CD4-positive, alpha-beta T cell treated with Interleukin-4 for 1 hour (primary cell): ENCODE measurements around the gene CRK.
"Not testable (repeated sequence)": the region's sequence is repeated elsewhere in the genome, so short reads cannot be mapped to it uniquely, and the experiment has no call there.

Source experiments
- DNase-seq, 2 donors: peaks; one replicate each; pipeline ENCODE4 v3.0.0-alpha.2; 2020 to 2022

Gene CRK

GRCh38 chr17:1420981-1421380 lies 35.1 kb downstream of the CRK start:
- DNase-seq, result no peak

- no peak for DNase-seq
Measured at GRCh38 chr17:1420163-1420562, 35.9 kb downstream of the CRK start.

DNA sequence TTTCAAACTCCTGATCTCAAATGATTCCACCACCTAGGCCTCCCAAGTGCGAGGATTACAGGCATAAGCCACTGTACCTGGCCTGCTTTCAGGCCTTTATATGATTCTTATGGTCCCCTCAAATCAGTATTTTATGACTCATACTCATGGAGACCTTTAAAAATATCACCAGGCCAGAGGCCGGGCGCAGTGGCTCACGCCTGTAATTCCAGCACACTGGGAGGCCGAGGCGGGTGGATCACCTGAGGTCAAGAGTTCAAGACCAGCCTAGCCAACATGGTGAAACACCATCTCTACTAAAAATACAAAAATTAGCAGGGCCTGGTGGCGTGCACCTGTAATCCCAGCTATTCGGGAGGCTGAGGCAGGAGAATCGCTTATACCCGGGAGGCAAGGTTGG lies 37.6 kb downstream of the CRK start:
- DNase-seq, result not testable (repeated sequence)

GRCh38 chr17:1416414-1416813 lies 39.6 kb downstream of the CRK start:
- DNase-seq, result no peak

DNA sequence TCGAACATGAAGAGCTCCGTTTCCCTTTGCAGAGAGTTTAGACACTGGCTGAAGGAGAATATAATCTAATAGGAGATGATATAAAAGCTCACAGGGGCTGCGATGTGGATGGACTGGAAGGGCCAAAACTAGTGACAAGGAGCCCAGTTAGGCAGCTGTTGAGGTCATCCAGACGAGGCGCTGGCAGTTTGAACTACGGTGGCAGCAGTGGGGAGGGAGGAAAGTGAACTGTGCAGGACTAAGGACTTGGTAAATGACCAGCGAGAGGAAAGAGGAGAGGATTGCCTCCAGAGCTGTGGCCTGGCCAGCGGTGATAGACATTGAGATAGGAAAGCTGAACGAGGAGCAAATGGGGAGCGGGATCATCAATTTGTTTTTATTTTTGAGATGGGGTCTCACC lies 41.4 kb downstream of the CRK start:
- no peak for DNase-seq

GRCh38 chr17:1414001-1414574 lies 41.9 kb downstream of the CRK start:
- DNase-seq, result no peak

- no peak for DNase-seq
Measured at GRCh38 chr17:1413281-1413791, 42.7 kb downstream of the CRK start.

- DNase-seq, result no peak
Measured at GRCh38 chr17:1412185-1413110, 43.6 kb downstream of the CRK start.

GRCh38 chr17:1402262-1402586 lies 53.8 kb downstream of the CRK start:
- no peak for DNase-seq

GRCh38 chr17:1399679-1400512 lies 56.1 kb downstream of the CRK start, which contains the start of gene YWHAE:
YWHAE (minus strand) TSS chr17:1400222; CDS start chr17:1400110, 112 bp downstream.
- peak; percentile 94 for DNase-seq

DNA sequence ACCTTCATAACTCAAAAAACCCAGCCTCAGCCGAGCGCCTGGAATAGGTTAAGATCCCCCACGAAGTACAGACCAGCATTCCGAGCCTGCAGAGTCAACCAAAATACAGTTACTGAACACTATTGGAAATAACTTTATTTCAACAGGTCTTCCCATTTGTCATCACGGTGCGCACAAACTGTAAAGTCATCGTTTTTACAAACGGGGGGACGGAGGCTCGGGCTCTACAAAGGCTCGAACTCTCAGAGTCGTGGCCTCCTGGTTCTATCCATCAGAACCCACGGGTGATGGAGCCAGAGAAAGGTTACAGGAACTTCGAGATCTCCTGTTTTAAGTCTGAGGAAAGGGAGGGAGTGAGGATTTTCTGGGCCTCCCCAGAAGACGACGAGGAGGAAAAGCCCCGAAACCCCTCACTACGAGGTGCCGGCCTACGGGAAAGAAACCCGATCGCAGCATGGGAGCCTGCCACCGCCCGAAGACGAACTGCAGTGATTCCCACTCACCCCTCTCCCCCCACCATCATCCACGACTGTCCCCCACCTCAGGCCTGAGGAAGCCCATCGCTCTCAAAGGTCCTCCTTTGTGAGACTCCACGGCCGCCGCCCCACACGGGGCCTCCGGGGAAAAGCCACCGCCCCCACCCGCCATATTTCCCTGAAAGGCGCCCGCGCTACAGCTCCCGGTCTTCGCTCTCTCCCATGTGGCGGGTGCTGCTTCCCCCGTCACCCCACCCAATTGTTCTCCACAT lies 56.9 kb downstream of the CRK start:
- peak in 1 of 2 donors; percentile 36 for DNase-seq

- DNase-seq, result no peak
Measured at GRCh38 chr17:1398028-1398427, 58.0 kb downstream of the CRK start.

DNA sequence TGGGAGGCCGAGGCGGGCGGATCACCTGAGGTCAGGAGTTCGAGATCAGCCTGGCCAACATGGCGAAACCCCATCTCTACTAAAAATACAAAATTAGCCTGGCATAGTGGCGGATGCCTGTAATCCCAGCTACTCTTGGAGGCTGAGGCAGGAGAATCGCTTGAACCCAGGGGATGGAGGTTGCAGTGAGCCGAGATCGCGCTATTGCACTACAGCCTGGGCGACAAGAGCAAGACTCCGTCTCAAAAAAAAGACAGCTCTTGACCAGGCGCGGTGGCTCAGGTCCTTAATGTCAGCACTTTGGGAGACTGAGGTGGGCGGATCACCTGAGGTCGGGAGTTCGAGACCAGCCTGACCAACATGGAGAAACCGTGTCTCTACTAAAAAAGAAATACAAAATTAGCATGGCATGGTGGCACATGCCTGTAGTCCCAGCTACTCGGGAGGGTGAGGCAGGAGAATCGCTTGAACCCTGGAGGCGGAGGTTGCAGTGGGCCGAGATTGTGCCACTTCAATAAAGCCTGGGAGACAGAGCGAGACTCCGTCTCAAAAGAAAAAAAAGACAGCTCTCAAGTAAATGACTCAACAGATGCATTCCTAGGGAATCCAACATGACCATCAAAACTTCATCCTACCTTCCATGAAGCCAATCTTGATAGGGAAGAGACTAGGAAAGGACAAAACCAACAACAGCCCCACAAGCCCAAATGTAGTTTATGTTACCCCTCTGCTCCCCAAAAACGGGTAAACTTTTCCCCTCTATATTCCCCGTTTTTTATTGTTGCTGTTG lies 60.0 kb downstream of the CRK start:
- DNase-seq, result not testable (repeated sequence)

DNA sequence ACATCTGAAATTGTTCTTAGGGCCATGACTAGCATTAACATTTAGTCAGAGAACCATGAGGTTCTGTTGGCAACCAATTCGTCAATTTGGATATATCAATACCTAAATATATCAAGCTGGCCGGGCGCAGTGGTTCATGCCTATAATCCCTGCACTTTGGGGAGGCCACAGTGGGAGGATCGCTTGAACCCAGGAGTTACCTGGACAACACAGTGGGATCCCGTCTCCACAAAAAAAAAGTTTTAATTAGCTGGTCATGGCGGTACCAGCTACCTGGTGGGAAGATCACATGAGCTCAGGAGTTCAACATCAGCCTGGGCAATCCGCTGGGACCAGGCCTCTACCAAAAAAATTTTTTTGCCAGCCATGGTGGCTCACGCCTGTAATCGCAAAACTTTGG lies 64.5 kb downstream of the CRK start:
- no peak for DNase-seq

- DNase-seq, result no peak
Measured at GRCh38 chr17:1390432-1391367, 65.3 kb downstream of the CRK start.

DNA sequence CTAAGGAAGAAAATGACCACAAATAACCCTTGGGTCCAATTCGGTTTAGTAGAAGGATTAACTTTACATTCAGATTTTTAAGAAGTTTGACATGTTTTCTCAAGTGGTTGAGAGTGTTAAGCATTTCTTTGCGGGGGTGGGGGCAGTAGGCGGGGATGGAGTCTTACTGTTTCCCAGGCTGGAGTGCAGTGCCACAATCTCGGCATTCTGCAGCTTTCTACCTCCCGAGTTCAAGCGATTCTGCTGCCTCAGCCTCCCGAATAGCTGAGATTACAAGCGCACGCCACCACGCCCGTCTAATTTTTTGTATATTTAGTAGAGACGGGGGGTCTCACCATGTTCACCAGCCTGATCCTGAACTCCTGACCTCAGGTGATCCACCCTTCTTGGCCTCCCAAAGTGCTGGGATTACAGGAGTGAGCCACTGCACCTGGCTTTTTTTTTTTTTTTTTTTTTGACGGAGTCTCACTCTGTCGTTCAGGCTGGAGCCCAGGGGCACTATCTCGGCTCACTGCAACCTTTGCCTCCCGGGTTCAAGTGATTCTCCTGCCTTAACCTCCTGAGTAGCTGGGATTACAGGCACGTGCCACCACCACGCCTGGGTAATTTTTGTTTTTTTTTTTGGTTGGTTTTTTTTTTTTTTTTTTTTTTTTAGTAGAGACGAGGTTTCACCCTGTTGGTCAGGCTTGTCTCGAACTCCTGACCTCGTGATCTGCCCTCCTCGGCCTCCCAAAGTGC lies 68.4 kb downstream of the CRK start:
- not testable (repeated sequence) for DNase-seq

DNA sequence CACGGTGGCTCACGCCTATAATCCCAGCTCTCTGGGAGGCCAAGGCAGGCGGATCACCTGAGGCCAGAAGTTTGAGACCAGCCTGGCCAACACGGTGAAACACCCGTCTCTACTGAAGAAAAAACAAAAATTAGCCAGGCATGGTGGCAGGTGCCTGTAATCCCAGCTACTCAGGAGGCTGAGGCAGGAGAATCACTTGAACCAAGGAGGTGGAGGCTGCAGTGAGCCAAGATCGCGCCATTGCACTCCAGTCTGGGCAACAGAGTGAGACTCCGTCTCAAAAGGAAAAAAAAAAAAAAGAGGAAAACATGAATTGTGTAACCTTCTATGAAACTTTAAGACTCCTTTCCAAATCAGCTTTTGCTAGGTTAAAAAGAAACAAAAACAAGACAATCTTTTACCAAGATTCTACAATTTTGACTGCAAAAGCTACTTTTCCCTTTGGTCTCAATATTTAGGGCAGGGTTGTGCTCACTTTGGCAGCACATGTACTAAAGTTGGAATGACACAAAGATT lies 69.3 kb downstream of the CRK start:
- not testable (repeated sequence) for DNase-seq

GRCh38 chr17:1386265-1386664 lies 69.8 kb downstream of the CRK start:
- no peak for DNase-seq

DNA sequence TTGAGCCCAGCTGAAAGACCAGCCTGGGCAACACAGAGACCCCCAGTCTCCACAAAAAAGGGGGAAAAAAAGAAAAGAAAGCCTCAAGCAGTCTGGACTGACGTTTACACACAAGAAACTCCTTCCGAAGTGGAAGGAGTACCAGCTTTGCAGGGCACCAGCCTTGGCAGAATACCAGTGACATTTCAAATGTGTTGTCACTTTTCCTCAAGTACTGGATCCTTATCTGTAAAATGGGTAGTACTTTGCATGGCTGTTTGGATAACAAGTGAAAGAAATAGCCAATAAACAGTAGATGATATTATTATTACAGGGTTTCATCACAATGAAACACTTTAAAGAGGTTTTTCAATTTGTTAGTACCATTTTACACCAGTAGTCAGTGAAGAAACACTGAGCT lies 70.2 kb downstream of the CRK start:
- no peak for DNase-seq
